Thyroid gland (tissue), 4 donors: ENCODE data around the gene SLC29A2.

Source experiments
- CTCF ChIP-seq, 6 experiments: fragments of 200-600 bp in 3 of 6; fragments of 450-650 bp in 3 of 6; sonication (generic) in 3 of 6; IDR thresholded peaks; one replicate each; pipeline ENCODE4 v1.5.1; 2016 to 2019; ENCODE audit warnings: antibody characterized with exemption in 6 of 6, mild to moderate bottlenecking in 2 of 6, inconsistent platforms in 1 of 6, moderate library complexity in 1 of 6
- POLR2A ChIP-seq, 2 donors: fragments of 450-650 bp; IDR thresholded peaks; one replicate each; pipeline ENCODE4 v1.6.1; 2017; ENCODE audit warnings: antibody characterized with exemption in 2 of 2, mild to moderate bottlenecking in 2 of 2, moderate library complexity in 1 of 2

GRCh38 chr11:66318600-66318970 lies 53.0 kb downstream of the SLC29A2 start:
- TF ChIP-seq CTCF (IDR thresholded peaks at IDR 0.05) (no peak), POLR2A (IDR thresholded peaks at IDR 0.05) (no peak)
